ENCODE results near the gene HNRNPL.

HNRNPL gene

DNA sequence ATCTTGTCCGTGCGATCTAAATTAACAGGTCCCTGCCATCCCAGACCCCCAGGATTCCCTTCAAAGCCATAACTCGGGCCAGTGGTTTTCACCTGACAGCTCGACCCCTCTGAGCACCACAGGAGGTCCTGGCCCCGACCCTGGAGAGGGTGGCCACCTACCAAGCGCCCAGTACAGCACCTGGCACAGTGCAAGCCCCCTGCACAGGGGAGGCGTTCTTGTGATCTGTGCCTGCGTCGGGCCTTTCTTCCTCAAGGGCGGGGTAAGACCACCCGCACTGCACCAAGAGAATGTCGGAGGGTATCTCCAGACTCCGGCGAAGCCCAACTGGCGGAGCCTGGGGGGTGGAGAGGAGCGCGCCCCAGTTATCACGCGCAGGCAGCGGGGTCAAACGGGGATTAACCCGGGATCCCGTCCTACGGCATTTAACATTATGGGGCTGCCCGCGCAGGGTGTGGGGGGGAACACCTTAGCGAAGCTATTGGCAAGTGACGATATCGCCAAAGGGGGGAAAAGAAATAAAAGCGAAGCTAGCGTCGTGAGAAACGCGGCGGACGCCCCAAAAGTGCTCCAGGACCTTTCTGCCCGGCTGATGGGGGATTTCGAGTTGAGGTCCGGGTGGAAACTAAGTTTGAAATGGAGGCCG, 1.3 kb upstream of the HNRNPL start:
- DNase-seq (ENCODE audit: low read depth, low spot score) = no peak
- Histone ChIP-seq H3K27ac (peak overlapping the region; percentile 75), H3K9me3 (ENCODE audit: low read depth, low read length) (no peaks in the 10 kb centered on the region), H3K4me3 (peak overlapping the region; percentile 91), H3K9ac (ENCODE audit: insufficient read length) (peak overlapping the region; percentile 79), H3K36me3 (ENCODE audit: insufficient read depth, low read length) (peaks cover 30% of the 10 kb centered on the region)
- TF ChIP-seq FOXP2 (optimal IDR thresholded peaks at IDR 0.05; ENCODE audit: control extremely low read depth, extremely low read length, insufficient read depth) = no peak
- TF ChIP-seq EZH2 (IDR thresholded peaks at IDR 0.05) = no peak

GRCh38 chr19:38850436-38850975, 720 bp upstream of the HNRNPL start:
- no peak for DNase-seq (ENCODE audit: low read depth, low spot score)
- H3K4me3 ChIP-seq = peak overlapping the region; percentile 91
- H3K27ac ChIP-seq = peak overlapping the region; percentile 75

DNA sequence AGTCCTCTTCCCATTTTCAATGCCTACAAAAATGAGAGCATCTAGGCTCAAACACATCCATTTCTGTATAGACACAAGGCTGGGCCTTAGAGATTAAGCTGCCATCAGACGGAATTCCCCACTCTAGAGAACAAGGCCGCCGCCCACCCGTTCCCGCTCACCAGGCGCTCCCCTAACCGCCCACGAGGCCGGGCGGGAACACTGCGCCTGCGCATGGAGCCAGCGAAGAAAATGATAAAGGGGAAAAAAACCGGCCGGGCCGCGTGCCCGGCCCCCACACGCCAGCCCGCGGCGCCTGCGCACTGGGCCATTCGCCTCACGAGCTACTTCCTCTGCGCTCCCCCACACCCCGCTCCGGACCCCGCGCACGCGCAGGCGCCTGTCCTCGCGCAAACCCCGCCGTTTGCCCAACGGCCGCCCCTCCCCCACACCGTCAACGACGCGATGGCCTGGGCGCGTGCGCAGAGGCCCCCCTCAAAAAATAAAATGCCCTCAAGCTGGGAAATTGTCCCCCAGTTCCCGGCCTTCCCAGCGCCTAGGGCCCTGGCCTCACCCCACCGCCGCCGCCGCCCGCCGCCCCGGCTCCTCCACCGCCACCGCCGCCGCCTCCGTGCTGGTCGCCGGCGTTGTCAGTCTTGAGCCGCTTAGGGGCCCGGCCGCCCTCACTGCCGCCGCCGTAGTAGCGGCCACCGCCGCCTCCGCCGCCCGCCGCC, 483 bp downstream of the HNRNPL start:
- DNase-seq (ENCODE audit: low read depth, low spot score) = peak; percentile 81
- H3K9me3 ChIP-seq (ENCODE audit: low read depth, low read length) = no peaks in the 10 kb centered on the region
- peak overlapping the region; percentile 100 for H3K9ac ChIP-seq (ENCODE audit: insufficient read length)

More at GRCh38 chr19:38850436-38850975, 720 bp upstream of the HNRNPL start:
- TF ChIP-seq POLR2AphosphoS5 (IDR thresholded peaks at IDR 0.05; ENCODE audit: borderline replicate concordance, low read depth, low read length) = peak; percentile 84
- peak; percentile 44 for TF ChIP-seq FOXP2 (optimal IDR thresholded peaks at IDR 0.05; ENCODE audit: control extremely low read depth, extremely low read length, insufficient read depth)
- TF ChIP-seq EZH2 (IDR thresholded peaks at IDR 0.05) = no peak
- Histone ChIP-seq H3K9me3 (ENCODE audit: low read depth, low read length) (no peaks in the 10 kb centered on the region), H3K36me3 (ENCODE audit: insufficient read depth, low read length) (peaks cover 36% of the 10 kb centered on the region), H3K9ac (ENCODE audit: insufficient read length) (peak overlapping the region; percentile 79)

GRCh38 chr19:38848299-38849146, 1.3 kb downstream of the HNRNPL start:
- no peak for DNase-seq (ENCODE audit: low read depth, low spot score)
- Histone ChIP-seq H3K4me3 (peak overlapping the region; percentile 87), H3K27ac (peak overlapping the region; percentile 82), H3K9me3 (ENCODE audit: low read depth, low read length) (no peaks in the 10 kb centered on the region), H3K36me3 (ENCODE audit: insufficient read depth, low read length) (peaks cover 56% of the 10 kb centered on the region), H3K9ac (ENCODE audit: insufficient read length) (peak overlapping the region; percentile 92)
- TF ChIP-seq FOXP2 (optimal IDR thresholded peaks at IDR 0.05; ENCODE audit: control extremely low read depth, extremely low read length, insufficient read depth) (no peak), POLR2AphosphoS5 (IDR thresholded peaks at IDR 0.05; ENCODE audit: borderline replicate concordance, low read depth, low read length) (no peak), EZH2 (IDR thresholded peaks at IDR 0.05) (no peak)

More for the DNA sequence above, 483 bp downstream of the HNRNPL start:
- Histone ChIP-seq H3K27ac (peak overlapping the region; percentile 100), H3K36me3 (ENCODE audit: insufficient read depth, low read length) (peaks cover 48% of the 10 kb centered on the region), H3K4me3 (peak overlapping the region; percentile 87)
- TF ChIP-seq POLR2AphosphoS5 (IDR thresholded peaks at IDR 0.05; ENCODE audit: borderline replicate concordance, low read depth, low read length) (peak; percentile 75), FOXP2 (optimal IDR thresholded peaks at IDR 0.05; ENCODE audit: control extremely low read depth, extremely low read length, insufficient read depth) (no peak)

GRCh38 chr19:38846097-38846496, 3.7 kb downstream of the HNRNPL start:
- Histone ChIP-seq H3K36me3 (ENCODE audit: insufficient read depth, low read length) (peaks cover 80% of the 10 kb centered on the region), H3K9me3 (ENCODE audit: low read depth, low read length) (no peaks in the 10 kb centered on the region), H3K27ac (no peak overlapping the region), H3K9ac (ENCODE audit: insufficient read length) (no peak overlapping the region), H3K4me3 (no peak overlapping the region)
- TF ChIP-seq POLR2AphosphoS5 (IDR thresholded peaks at IDR 0.05; ENCODE audit: borderline replicate concordance, low read depth, low read length) (no peak), FOXP2 (optimal IDR thresholded peaks at IDR 0.05; ENCODE audit: control extremely low read depth, extremely low read length, insufficient read depth) (no peak), EZH2 (IDR thresholded peaks at IDR 0.05) (no peak)
- no peak for DNase-seq (ENCODE audit: low read depth, low spot score)

DNA sequence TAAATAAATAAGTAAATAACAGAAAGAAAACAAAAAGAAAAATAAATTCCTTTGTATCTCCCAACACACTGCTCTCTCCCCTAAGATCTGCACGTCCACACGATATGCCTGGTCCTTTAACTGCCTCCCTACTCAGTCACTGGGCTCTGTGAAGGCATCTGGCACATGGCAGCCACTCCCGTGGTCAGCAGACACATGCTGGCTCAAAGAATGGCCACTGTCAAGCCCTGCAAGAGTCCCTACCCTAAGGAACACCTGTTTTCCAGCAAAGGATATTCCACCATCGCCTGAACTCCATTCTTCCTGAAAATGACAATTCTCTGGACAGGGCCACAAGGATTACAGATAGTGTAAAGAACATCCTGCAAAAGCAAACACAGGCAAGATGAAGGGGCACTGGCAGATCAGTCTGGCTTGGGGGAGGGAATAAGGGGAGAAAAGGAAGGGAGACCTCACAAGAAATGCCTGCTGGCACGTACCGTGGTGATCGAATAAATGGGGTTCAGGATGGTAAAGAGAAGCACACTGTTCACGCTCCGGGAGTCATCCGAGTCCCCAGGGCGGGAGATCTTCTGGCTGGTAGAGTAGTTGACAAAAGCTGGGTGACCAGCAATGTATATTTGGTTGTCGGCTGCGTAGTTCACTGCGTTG, 4.3 kb downstream of the HNRNPL start:
- no peak for DNase-seq (ENCODE audit: low read depth, low spot score)
- Histone ChIP-seq H3K4me3 (no peak overlapping the region), H3K27ac (no peak overlapping the region), H3K9me3 (ENCODE audit: low read depth, low read length) (no peaks in the 10 kb centered on the region), H3K9ac (ENCODE audit: insufficient read length) (no peak overlapping the region), H3K36me3 (ENCODE audit: insufficient read depth, low read length) (peaks cover 86% of the 10 kb centered on the region)
- TF ChIP-seq EZH2 (IDR thresholded peaks at IDR 0.05) (no peak), FOXP2 (optimal IDR thresholded peaks at IDR 0.05; ENCODE audit: control extremely low read depth, extremely low read length, insufficient read depth) (no peak), POLR2AphosphoS5 (IDR thresholded peaks at IDR 0.05; ENCODE audit: borderline replicate concordance, low read depth, low read length) (no peak)

DNA sequence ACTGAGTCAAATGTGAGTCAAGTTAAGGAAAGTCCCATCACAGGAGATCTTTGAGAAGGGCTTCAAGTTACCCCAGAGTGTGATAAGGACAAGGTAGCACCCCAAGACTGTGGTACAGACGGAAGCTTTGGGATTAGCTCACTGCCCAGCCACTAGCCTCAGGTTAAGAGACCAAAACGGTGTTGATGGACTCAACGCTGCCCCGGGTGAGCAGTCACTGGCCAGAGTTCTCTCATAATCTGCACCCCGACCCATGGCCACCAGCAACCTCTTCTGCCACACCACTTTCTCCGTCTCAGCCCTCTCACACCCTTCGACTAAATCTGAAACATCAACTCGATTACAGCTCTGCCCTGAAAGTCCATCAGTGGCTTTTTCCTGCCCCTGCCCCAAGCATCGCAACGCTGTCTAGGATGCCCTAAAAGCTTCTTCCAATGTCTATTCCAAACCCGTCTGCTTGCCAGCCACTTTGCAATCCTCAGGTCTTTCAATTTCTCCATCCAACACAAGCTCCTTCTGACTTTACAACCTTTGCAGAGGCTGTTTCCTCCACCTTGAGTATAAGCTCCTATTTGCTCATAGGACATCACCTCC, 5.6 kb downstream of the HNRNPL start:
- H3K9ac ChIP-seq (ENCODE audit: insufficient read length) = no peak overlapping the region
- no peak overlapping the region for H3K27ac ChIP-seq

More for the DNA sequence above, 5.6 kb downstream of the HNRNPL start:
- Histone ChIP-seq H3K9me3 (ENCODE audit: low read depth, low read length) (no peaks in the 10 kb centered on the region), H3K4me3 (no peak overlapping the region), H3K36me3 (ENCODE audit: insufficient read depth, low read length) (peaks cover 99% of the 10 kb centered on the region)
- no peak for TF ChIP-seq POLR2AphosphoS5 (IDR thresholded peaks at IDR 0.05; ENCODE audit: borderline replicate concordance, low read depth, low read length)
- DNase-seq (ENCODE audit: low read depth, low spot score) = no peak
